ENCODE results near the gene SEMA5A. TPM values are rescaled to one million over a fixed set of nuclear protein-coding genes. Genes with fewer than 3 reads are reported as not detected.
A peak's percentile ranks its signal among the peaks of the same experiment; 100 is the strongest.

Gene SEMA5A
- polyA plus RNA-seq, 1 donor from 2014 or later: 3.2 TPM

- Histone ChIP-seq H4K20me1 (ENCODE audit: insufficient read depth) (no peaks in the 10 kb centered on the region), H3K36me3 (ENCODE audit: insufficient read depth, low read length) (no peaks in the 10 kb centered on the region), H3F3A (ENCODE audit: insufficient read depth, low read length, poor library complexity, severe bottlenecking) (peaks cover 3% of the 10 kb centered on the region), H3K27me3 (ENCODE audit: insufficient read depth, low read depth, low read length) (no peaks in the 10 kb centered on the region), H2AFZ (ENCODE audit: low read depth, low read length) (no peak overlapping the region), H3K9ac (ENCODE audit: low read length) (no peak overlapping the region), H3K4me2 (ENCODE audit: low read length) (no peak overlapping the region), H3K4me3 (ENCODE audit: low read length) (peak overlapping the region; percentile 10), H3K9me3 (ENCODE audit: low read length) (no peaks in the 10 kb centered on the region), H3K9me2 (ENCODE audit: insufficient read depth, low read length) (no peaks in the 10 kb centered on the region), H3K79me2 (replicated peaks; ENCODE audit: insufficient read depth, low read length) (no peaks in the 10 kb centered on the region), H3K27ac (ENCODE audit: low read length) (peak overlapping the region; percentile 17)
- TF ChIP-seq POLR2AphosphoS5 (IDR thresholded peaks at IDR 0.05) (peak; percentile 42), EP300 (conservative IDR thresholded peaks at IDR 0.05; ENCODE audit: poor library complexity, severe bottlenecking) (peak; percentile 75), REST (IDR thresholded peaks at IDR 0.05; ENCODE audit: borderline replicate concordance) (peak; percentile 95), EZH2 (IDR thresholded peaks at IDR 0.05; ENCODE audit: borderline replicate concordance, insufficient read depth, low read length, poor library complexity, severe bottlenecking) (no peak)
Measured at GRCh38 chr5:9431496-9432258, 114.2 kb downstream of the SEMA5A start.

GRCh38 chr5:9431151-9431495 lies 114.8 kb downstream of the SEMA5A start:
- H3K36me3 ChIP-seq (ENCODE audit: insufficient read depth, low read length): no peaks in the 10 kb centered on the region
- H3K79me2 ChIP-seq (replicated peaks; ENCODE audit: insufficient read depth, low read length): no peaks in the 10 kb centered on the region
- TF ChIP-seq TAF1 (IDR thresholded peaks at IDR 0.05; ENCODE audit: low read depth) (no peak), SMC3 (conservative IDR thresholded peaks at IDR 0.05; ENCODE audit: poor library complexity) (no peak), REST (IDR thresholded peaks at IDR 0.05; ENCODE audit: borderline replicate concordance) (no peak), CTCF (IDR thresholded peaks at IDR 0.05; ENCODE audit: poor library complexity, severe bottlenecking) (no peak)
- no peak overlapping the region for H3K4me3 ChIP-seq (ENCODE audit: low read length)
- H2AFZ ChIP-seq (ENCODE audit: low read depth, low read length): no peak overlapping the region
- H3F3A ChIP-seq (ENCODE audit: insufficient read depth, low read length, poor library complexity, severe bottlenecking): peaks cover 3% of the 10 kb centered on the region
- H3K9ac ChIP-seq (ENCODE audit: low read length): no peak overlapping the region
- H3K27me3 ChIP-seq (ENCODE audit: insufficient read depth, low read depth, low read length): no peaks in the 10 kb centered on the region
- H3K9me2 ChIP-seq (ENCODE audit: insufficient read depth, low read length): no peaks in the 10 kb centered on the region
- no peak overlapping the region for H3K27ac ChIP-seq (ENCODE audit: low read length)
- H3K9me3 ChIP-seq (ENCODE audit: low read length): no peaks in the 10 kb centered on the region
- no peaks in the 10 kb centered on the region for H4K20me1 ChIP-seq (ENCODE audit: insufficient read depth)
- H3K4me2 ChIP-seq (ENCODE audit: low read length): no peak overlapping the region
